GM18867 (cell line): ENCODE results near the gene KIT.
A peak's percentile ranks its signal among the peaks of the same experiment; 100 is the strongest.

Source experiments
- ATAC-seq: cut with Tn5 transposase; IDR thresholded peaks from one replicate; pipeline ENCODE4 v1.9.1; 2021; ENCODE audit warnings: mild to moderate bottlenecking, moderate library complexity; ENCODE audit not compliant: unreplicated experiment

KIT gene

DNA sequence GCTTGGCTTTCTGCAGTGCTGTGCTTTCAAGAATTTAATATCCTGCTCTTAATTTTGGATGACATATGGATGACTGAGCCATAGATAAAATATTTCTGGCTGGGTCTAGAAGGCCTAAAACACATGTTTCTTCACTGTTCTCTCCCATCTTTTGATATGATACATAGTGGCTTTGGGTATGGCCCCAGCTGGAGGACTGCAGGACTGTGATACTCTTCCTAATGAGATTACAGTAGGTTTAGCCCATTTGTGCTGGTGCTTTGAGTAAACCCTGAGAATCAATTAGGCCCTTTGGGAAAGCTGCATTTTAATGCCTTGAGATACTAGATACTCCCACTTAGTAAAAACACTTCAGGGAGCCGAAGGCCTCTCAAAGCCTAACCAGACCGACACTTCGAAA is 38.0 kb downstream of the KIT start:
- no peak for ATAC-seq

DNA sequence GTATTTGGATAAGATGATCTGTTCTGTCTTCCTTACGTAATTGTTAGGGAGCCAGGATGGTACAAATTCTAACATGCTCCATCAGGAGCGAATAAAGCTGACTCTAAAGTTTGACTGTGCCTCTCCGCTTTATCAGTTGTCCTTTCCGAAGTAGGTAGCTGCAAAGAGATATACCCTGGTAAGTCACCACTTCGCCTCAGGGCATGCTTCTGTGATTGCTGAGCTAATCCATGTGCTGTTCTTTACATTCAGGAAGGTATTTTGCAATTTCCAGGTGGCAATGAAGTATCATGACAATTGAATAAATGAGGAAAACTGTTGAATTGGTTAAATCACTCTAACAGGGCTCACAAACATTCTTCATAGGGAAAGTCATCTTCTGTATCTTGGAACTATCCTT is 38.9 kb downstream of the KIT start:
- no peak for ATAC-seq

DNA sequence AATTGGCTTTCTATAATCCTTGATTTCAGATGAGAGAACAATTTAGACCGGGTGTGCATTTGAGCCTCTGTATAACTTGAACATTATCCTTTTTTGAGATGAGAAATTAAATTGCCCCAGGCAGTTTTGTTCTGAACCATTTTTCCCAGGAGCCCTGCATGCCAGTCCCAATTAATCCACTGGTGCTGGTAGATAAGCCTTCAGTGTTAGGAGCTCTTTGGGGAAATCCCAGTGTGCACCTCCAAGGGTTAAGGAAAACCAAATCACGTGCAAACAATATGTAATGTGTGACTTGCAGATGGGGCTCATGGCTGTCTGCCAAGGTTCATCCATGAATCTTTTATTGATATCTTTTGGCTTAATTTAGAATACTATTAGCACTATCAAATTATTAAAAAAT is 43.2 kb downstream of the KIT start:
- ATAC-seq = no peak

DNA sequence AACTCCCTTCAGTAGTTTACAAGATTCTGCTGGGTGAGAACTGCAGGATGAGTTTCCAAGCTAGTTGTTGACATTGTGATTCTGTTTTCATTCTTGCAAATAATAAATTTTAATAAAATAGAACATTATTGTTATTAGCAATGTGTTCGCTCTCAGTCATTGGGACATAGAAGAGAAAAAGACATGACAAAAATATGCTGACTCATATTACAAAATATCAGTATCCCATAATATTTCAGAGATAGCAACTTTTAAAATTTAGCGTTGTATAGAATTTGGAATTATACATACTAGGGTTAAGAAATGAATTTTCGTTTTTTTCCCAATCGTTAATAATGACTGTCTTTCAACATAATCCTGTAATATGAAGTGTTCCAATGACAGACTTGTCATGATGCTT is 45.4 kb downstream of the KIT start:
- ATAC-seq = no peak

DNA sequence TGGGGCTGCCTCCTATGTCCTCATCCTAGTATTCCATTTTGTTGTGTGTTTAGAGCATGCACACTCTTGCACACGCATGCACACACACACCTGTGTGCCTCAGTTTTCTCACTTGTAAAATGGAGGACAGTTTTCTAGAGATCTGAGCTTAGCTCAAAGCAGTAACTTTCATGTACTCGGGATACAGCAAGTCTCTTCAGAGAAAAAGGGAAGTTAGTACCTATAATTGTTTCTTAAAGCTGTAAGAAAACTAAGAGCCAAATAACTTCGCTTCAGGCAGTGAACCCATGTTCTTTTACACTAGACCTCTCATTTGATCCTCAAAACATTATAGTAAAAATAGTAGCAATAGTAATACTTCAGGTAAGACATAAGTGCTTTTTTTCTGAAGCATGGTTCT is 49.6 kb downstream of the KIT start:
- ATAC-seq = no peak

DNA sequence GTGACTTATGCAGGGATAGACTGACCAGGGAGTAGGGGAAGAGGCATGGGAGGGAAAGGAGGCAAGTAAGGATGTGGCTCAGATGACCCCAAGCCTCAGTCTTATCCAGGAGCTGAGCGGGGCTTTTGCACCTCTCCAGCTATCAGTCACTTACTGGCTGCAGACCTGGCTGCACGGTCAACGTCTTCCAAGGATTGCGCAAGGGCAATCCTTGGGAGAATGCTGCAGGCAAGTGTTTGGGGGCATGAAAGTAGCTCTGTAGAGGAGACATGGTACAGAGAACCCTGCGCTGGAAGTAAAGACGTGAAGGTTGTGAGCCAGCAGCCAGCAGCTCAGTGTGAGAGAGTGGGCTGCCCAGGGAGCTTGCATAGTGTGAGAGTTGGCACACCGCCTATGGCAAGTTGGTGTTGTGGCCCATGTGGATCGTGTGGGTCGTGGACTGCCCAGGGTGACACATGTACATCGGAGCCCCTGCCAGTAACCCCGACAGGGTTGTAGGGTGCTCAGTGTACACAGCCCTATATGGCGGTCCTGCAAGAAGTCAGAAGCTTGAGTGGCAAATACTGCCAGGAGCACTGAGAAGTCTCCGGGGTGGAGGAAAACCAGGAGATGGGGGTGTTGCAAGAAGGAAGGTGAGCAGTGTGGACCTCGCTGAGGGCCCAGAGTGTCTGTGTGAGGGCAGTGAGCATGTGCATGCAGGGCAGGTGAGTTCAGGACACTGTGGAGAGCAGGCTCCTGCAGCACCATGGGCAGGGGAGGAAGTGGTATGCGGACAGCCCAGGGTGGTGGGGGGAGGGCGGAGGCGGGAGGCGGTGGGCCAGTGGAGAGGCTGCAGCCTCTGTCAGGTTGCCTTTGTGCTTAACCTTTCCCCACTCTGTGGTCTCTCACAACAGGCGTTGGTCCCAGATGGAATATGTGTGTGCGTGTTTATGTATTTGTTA is 50.9 kb downstream of the KIT start:
- ATAC-seq = no peak

DNA sequence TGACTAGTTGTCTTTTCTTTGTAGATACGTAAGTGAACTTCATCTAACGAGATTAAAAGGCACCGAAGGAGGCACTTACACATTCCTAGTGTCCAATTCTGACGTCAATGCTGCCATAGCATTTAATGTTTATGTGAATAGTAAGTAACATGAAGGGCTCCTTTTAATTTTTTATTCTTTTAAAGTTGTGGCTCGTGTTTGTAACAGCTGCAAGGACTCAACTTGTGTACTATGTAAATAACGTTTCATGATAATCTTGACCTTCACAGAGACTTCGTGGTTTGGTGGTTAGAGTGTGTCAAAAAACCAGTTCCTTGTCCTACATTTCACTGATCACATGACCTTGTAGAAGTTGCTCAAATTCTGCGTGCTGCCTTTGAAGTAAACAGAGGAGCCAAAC is 51.6 kb downstream of the KIT start:
- ATAC-seq = peak; percentile 91

DNA sequence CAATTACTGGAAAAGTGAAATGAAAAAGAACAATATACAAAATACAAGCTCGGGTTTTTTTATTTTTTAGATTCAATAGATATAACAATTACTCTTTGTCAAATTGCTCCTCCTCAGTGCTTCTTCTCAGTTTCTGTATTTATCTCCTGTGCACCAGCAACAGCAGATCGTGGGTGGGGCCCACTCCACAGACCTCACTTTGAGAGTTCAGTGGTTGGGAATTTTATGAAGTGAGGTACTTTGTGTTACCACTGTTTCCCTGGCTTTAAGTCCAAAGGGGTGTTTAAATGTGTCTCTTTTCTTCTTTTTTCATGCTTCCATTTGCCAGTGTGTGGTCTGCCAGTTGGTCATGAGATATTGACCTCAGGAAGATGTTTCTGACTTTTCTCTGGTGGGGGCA is 54.4 kb downstream of the KIT start:
- no peak for ATAC-seq

DNA sequence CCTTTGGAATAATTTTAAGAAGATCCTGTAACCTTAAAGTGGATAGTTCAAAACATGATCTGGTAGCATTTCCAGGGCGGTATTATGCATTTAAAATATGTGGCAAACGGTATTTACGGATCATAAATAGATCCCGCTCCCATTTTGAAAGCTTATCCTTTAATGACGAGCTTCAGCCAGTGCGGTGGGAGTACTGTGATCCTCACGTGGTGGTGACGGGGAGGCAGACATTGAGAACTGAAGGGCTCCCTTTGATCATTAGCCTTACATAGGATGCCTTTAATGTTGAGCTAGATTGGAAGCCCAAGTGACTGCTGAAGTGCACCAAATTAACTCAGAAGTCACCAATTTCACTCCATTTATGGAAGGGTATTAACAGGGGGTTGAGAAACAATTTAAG is 56.9 kb downstream of the KIT start:
- ATAC-seq = no peak

DNA sequence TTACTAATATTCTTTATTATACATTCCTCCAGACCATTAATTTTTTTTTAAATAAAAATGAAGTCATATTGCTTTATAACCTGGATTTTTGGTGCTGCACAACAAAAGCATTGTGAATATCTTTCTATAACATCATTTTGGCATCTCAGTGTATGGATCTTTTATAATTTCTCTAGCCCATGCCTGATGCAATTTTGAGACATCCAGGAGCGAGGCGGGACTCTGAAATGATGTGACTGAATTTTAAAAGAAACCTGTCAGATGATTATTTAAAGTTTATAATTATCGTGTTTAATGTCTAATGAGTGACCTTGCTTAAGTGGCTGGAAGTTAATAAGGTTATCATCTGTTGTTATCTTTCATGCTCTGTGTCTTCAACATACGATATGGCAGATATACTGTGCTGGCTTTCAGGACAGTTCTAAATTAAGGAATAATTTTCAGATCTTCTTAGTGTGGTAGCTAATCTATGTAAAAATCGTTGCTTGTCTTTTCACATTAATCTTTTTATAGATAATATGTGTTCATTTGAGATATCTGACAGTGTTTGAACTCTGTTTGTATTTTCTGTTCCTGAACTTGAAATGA is 58.8 kb downstream of the KIT start:
- ATAC-seq = no peak

DNA sequence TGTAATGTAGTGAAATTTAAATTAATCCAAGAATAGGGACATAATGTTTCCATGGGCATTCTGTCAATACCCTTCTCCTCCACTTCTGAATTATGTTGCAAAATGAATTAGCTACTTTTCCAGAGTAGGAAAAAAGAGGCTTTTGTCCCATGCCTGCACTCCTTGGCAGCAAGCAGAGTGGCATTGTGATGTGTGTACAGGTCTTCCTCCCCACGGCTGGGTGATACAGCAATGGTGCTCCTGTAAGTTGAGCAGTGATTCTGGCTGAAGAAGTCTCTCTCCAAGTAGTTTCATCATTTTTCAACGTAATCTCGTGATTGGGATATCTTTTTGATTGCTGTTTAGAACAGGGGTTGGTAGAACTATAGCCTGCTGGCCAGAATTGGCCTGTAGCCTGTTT is 59.9 kb downstream of the KIT start:
- no peak for ATAC-seq

DNA sequence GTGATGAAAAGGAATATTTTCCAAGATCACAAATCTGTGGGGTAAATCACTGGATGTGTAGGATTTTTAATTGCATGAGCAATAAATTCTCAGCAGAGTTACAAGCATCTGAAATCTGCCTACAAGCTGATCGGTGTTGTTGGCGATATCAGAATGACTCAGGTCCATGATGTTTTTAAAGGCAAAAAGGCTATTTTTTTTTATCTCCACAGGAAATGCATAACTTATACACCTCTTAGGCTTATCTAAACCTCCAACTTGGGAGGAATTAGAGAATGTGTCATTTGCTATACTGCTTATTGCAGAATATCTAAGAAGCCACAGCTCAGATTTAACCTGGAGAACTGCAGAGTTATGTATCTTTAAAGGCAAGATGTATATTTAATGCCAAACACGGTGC is 61.6 kb downstream of the KIT start:
- ATAC-seq = no peak

DNA sequence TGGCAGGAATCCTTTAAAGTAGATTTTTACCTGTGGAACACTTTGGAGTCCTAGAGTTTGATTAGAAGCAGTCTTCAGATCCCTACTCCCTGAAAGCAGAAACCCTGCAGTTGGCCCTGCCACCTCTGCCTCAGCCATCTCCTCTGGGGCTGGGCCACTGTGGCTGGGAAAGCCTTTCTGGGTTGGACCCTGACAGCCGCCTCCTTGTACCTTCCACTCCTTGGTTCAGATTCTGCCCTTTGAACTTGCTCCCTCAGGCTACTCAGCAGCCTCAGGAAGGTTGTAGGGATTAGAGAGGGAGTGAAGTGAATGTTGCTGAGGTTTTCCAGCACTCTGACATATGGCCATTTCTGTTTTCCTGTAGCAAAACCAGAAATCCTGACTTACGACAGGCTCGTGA is 65.5 kb downstream of the KIT start:
- ATAC-seq = no peak

DNA sequence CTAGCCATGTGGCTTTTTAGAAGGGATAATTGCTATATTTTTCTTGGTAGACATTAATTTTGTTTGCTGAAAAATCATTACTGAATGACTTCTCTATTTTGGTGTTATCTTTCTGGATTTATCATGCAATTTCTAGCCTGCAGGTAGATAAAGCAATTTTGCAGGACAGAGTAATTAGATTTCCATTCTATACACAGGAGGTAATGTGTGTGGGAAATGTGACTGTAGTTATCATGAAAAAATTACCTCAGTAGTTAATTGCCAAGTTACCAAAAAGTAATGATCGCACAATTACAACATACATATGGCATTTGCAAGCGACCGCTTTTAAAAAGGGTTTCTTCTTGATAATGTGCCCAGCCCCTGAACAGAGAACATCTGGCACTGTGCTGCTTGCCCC is 66.1 kb downstream of the KIT start:
- no peak for ATAC-seq

DNA sequence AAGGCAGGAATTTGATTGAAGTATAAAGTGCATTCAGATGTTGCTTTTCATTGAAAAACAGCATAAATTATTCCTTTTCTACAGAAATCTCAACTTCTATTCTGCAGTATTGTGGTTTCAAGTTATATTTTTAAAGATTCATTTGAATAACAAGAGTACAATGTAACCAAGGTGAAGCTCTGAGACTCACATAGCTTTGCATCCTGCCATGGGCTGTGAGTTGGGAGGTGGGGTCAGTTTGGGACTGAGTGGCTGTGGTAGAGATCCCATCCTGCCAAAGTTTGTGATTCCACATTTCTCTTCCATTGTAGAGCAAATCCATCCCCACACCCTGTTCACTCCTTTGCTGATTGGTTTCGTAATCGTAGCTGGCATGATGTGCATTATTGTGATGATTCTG is 69.2 kb downstream of the KIT start:
- peak; percentile 60 for ATAC-seq

DNA sequence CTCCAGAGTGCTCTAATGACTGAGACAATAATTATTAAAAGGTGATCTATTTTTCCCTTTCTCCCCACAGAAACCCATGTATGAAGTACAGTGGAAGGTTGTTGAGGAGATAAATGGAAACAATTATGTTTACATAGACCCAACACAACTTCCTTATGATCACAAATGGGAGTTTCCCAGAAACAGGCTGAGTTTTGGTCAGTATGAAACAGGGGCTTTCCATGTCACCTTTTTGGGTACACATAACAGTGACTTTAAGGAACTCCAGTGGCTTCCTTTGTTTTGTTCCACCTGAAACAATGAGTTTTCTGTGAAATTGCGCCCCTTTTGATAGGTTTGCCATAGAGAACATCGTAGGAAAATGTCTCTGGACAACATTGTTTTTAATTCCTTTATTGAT is 69.6 kb downstream of the KIT start:
- ATAC-seq = peak; percentile 50

DNA sequence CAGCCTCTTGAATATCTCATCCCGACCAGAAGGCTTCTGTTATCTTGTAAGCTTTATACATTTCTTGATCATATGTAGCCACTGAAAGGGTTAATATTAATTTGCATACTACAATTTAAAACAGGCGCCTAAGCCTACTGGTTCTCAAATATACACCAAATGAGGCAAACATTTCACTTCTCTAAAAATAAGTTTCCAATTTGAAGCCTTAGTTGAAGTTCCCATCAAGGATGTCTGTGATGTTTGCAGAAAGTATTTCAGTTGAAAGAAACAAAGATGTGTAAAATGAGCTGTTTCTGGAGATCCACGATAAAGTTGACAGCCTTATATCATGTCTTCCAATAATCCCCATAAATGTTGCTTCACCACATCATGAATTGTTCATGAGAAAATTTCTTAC is 70.6 kb downstream of the KIT start:
- no peak for ATAC-seq

DNA sequence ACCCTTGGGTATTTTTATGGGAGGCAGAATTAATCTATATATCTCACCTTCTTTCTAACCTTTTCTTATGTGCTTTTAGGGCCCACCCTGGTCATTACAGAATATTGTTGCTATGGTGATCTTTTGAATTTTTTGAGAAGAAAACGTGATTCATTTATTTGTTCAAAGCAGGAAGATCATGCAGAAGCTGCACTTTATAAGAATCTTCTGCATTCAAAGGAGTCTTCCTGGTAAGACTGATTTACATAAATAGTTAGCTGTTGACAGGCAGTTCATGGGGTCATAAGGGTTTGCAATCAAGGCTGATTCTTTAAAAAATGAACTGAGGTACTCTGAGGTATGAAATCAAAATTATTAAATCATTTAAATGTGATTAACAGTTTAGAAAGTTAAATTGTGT is 71.5 kb downstream of the KIT start:
- no peak for ATAC-seq

DNA sequence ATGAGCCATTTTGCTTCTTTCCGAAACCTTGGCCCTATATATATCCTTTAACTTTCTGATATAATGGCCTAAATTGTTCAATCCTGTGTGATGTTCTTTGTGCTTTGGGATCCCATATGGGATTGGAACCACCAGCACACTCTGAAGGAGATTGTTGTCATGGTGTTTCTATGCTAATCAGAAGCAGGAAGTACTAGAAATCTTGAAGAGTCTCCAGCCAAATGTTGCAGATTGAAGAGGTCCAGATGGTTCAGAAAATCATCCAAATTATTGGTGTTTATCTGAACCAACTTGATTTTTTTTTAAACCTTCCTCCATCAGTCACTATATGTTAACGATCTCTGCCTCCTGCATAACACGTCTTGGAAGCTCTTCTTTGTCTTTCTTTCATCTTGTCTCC is 72.8 kb downstream of the KIT start:
- ATAC-seq = no peak

DNA sequence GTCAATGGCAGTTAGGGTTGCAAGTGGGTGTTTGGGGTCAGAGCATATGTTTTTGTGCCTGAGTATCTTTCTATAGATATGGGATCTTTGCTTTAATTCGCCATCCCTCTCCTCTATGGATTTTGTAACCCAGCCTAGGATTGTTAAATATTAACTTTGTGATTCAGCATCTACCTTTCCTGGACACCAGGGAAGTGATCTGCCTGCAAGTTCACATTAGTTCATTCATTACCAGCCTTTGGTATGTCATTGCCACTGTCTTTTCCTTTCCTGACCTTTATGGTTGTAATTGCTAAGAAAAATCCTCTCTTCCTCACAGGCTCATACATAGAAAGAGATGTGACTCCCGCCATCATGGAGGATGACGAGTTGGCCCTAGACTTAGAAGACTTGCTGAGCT is 73.8 kb downstream of the KIT start:
- ATAC-seq = no peak

DNA sequence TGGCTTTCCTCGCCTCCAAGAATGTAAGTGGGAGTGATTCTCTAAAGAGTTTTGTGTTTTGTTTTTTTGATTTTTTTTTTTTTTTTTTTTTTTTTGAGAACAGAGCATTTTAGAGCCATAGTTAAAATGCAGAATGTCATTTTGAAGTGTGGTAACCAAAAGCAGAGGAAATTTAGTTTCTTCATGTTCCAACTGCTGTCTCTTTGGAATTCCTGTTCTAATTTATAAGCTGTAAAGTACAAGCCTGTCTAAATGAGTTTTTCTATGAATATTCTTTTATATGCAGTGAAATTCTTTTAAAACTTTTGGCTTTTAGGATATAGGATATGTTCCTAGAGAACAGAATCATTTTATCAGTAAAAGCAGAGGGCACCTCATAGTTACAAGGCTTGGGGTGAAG is 74.2 kb downstream of the KIT start:
- no peak for ATAC-seq

DNA sequence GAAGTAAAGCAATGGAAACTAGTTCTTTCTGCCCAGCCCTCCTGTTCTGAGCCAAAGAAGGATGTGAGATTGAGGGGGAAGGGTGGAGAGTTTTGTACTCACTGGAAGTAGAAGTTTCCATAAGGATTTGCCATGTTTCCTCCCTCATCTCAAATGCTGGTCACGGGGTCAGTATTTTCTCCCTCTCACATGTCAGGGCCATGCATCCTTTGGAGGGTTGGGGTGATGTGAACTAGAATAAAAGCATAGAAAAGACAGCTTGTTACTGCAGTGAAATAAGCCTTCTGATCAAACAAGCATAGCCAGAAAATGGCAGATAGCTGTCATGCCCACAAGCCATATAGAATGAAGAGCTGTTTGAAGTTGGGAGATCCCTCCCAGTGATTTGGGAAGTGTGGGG is 79.7 kb downstream of the KIT start:
- no peak for ATAC-seq

DNA sequence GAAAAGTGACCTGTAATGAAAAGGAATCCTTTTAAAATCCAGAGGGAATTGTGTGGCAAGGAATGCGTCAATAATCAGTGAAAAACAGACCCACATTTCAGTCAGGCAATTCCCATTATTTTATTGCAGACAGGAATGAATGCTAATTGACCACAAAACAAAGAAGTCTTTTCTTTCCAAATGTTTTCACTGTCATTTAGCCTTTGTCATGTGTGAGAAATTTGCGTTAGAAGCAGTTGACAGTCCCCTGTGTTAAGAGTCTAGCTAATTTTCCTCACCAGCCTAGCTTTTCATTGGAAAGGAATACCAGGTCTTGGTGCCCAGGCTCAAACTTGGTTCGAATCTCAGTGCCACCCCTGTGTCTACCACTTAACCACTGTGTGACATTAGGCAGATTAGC is 83.4 kb downstream of the KIT start:
- ATAC-seq = no peak
